B cell (primary cell): ENCODE measurements around the gene PDZD2. TPM values are rescaled to one million over a fixed set of nuclear protein-coding genes. Genes with fewer than 3 reads are reported as not detected.

ENCODE experiments used
- ATAC-seq: fragments of 200-7000 bp; cut with Tn5 transposase; one replicate; pipeline ENCODE4 v1.10.0; 2021; ENCODE audit warnings: low read depth, mild to moderate bottlenecking, moderate number of reproducible peaks, moderate library complexity
- CTCF ChIA-PET: fragments of 350-600 bp; sonication (Branson Sonifier 250); formaldehyde crosslinking; loops from one replicate; lab custom pipeline; 2021; ENCODE audit warnings: antibody characterized with exemption, inconsistent platforms; lab: Charles Lee
- POLR2A ChIA-PET: fragments of 350-600 bp; sonication (Branson Sonifier 250); formaldehyde crosslinking; loops from one replicate; lab custom pipeline; 2021; ENCODE audit warnings: antibody characterized with exemption; lab: Charles Lee
- DNase-seq: peaks from one replicate; pipeline ENCODE4 v3.0.0; 2013
- H2AFZ ChIP-seq: 2 replicates; pipeline ENCODE4 v1.6.1; 2012; ENCODE audit warnings: mild to moderate bottlenecking, low read depth, low read length; ENCODE audit not compliant: insufficient read depth, poor library complexity, severe bottlenecking
- H3K27ac ChIP-seq, 2 donors: 1 replicate in 1 of 2; 2 replicates in 1 of 2; pipeline ENCODE4 v1.5.1; 2012 to 2013; ENCODE audit warnings: low read length in 2 of 2, mild to moderate bottlenecking in 2 of 2, moderate library complexity in 1 of 2
- H3K27me3 ChIP-seq, 4 experiments: fragments of 200-600 bp in 1 of 4; sonication (generic) in 1 of 4; replicated peaks in 1 of 4; 1 replicate in 2 of 4; 2 replicates in 2 of 4; pipeline versions ENCODE4 v1.6.1 to v1.7.0; 2013 to 2016; ENCODE audit warnings: low read length in 3 of 4, mild to moderate bottlenecking in 2 of 4, mixed read lengths in 1 of 4, moderate library complexity in 1 of 4; ENCODE audit not compliant: insufficient read depth in 4 of 4, control insufficient read depth in 3 of 4; ENCODE audit errors: control extremely low read depth in 1 of 4
- H3K36me3 ChIP-seq, 2 experiments: replicated peaks in 1 of 2; 1 replicate in 1 of 2; 2 replicates in 1 of 2; pipeline versions ENCODE4 v1.6.1 to v1.7.1; 2013; ENCODE audit warnings: low read length in 1 of 2; ENCODE audit not compliant: insufficient read depth in 2 of 2, control insufficient read depth in 1 of 2; ENCODE audit errors: control extremely low read depth in 1 of 2, extremely low read depth in 1 of 2
- H3K4me1 ChIP-seq, 2 donors: fragments of 200-600 bp in 1 of 2; sonication (generic) in 1 of 2; 1 replicate in 1 of 2; 2 replicates in 1 of 2; pipeline versions ENCODE4 v1.5.1 to v1.6.1; 2013 to 2017; ENCODE audit warnings: low read length in 2 of 2; ENCODE audit not compliant: control insufficient read depth in 2 of 2, insufficient read depth in 2 of 2
- H3K4me2 ChIP-seq: replicated peaks from 2 replicates; pipeline ENCODE3; 2012; ENCODE audit warnings: mild to moderate bottlenecking, low read depth, low read length; ENCODE audit not compliant: poor library complexity, severe bottlenecking
- H3K4me3 ChIP-seq, 5 experiments: fragments of 200-600 bp in 1 of 5; sonication (generic) in 1 of 5; 1 replicate in 3 of 5; 2 replicates in 2 of 5; pipeline versions ENCODE4 v1.5.1 to v1.7.0; 2011 to 2016; ENCODE audit warnings: low read length in 4 of 5, mild to moderate bottlenecking in 4 of 5, low read depth in 2 of 5, control low read depth in 1 of 5, moderate library complexity in 1 of 5; ENCODE audit not compliant: insufficient read depth in 1 of 5; ENCODE audit errors: control extremely low read depth in 1 of 5, extremely low read depth in 1 of 5
- H3K79me2 ChIP-seq: fragments of 200-600 bp; sonication (generic); one replicate; pipeline ENCODE4 v1.6.0; 2016; ENCODE audit warnings: low read length; ENCODE audit not compliant: control insufficient read depth, insufficient read depth
- H3K9ac ChIP-seq: fragments of 200-600 bp; sonication (generic); 2 replicates; pipeline ENCODE4 v1.6.1; 2017; ENCODE audit warnings: mild to moderate bottlenecking, low read length, moderate library complexity
- H3K9me3 ChIP-seq, 3 donors: one replicate each; pipeline versions ENCODE4 v1.6.1 to v1.7.1; 2013; ENCODE audit warnings: low read length in 2 of 3; ENCODE audit not compliant: control insufficient read depth in 2 of 3, insufficient read depth in 1 of 3; ENCODE audit errors: control extremely low read depth in 1 of 3
- H4K20me1 ChIP-seq: 2 replicates; pipeline ENCODE4 v1.6.0; 2012; ENCODE audit warnings: mild to moderate bottlenecking, low read length; ENCODE audit not compliant: insufficient read depth, control insufficient read depth, poor library complexity, severe bottlenecking
- H3K27ac Mint-ChIP-seq: one replicate; pipeline ENCODE4 v1.8.0; 2021; ENCODE audit warnings: mixed read lengths
- H3K27me3 Mint-ChIP-seq: one replicate; pipeline ENCODE4 v1.8.0; 2021; ENCODE audit warnings: mixed read lengths
- H3K4me1 Mint-ChIP-seq: one replicate; pipeline ENCODE4 v1.8.0; 2021; ENCODE audit warnings: mixed read lengths
- H3K4me3 Mint-ChIP-seq: one replicate; pipeline ENCODE4 v1.8.0; 2021; ENCODE audit warnings: mixed read lengths
- H3K9me3 Mint-ChIP-seq: one replicate; pipeline ENCODE4 v1.8.0; 2022; ENCODE audit warnings: mixed read lengths; ENCODE audit not compliant: insufficient read depth
- EZH2 ChIP-seq: IDR thresholded peaks from 2 replicates; pipeline ENCODE4 v1.6.1; 2012; ENCODE audit warnings: borderline replicate concordance, low read depth, mild to moderate bottlenecking, moderate library complexity, low read length; ENCODE audit not compliant: insufficient read depth, poor library complexity, severe bottlenecking
- WGBS: methylation state at CpG from one replicate; pipeline ENCODE4 v1.1.5; 2013; ENCODE audit warnings: missing lambda C conversion rate; ENCODE audit not compliant: insufficient coverage; 5-methylcytosine and 5-hydroxymethylcytosine counted together
- intact Hi-C: fragments of 100-400 bp; cut with micrococcal nuclease; formaldehyde crosslinking; loops from one replicate; pipeline ENCODE4 v1.10.0; 2022
- polyA plus RNA-seq: library from polyadenylated mRNA; depleted of rRNA; stranded (reverse); fragments of >200 nt; gene quantifications from 2 replicates; pipeline ENCODE4 v1.2.3, GENCODE V29; 2012
- total RNA-seq, 2 donors: library from RNA; stranded (reverse); fragments of 120-200 nt in 1 of 2; gene quantifications; 1 replicate in 1 of 2; 2 replicates in 1 of 2; pipeline versions ENCODE4 v1.2.3 to v1.2.4, GENCODE V29; 2013 to 2022
- TF ChIP-seq, protein P1 (sequence below): fragments of 200-600 bp; IDR thresholded peaks from one replicate; pipeline ENCODE4 v1.8.0; 2022; ENCODE audit warnings: antibody characterized with exemption, mild to moderate bottlenecking

PDZD2 gene
- total and polyA plus RNA-seq, 2 donors (not counting 1 experiment from before 2014, with no cell fraction given) = not detected

DNA sequence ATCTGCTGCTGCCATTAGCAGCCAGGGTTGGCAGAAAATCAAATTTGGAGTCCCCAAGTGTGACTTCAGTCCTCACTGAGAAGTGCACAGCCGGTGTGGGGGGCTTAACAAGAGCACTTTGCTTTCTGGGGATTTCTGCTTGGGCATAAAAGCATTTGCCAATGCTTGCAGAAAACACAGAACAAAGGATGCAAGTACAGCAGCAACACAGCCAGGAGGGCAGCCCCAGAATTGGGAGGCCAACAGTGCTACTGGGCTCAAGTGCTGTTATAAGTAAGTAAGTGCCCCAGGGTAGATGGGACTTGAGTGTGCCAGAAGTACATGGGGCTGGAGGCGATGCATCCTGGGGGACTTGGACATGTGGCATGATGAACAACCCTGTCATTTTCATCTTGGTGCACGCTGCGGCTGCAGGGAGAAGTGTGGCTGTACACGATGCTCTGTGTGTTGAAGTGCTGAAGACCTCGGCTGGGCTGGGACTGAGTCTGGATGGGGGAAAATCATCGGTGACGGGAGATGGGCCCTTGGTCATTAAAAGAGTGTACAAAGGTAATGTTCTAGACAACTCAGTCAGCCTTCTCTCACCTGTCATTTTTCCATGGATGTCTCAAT, 461.9 kb downstream of the PDZD2 start:
- ChIA-PET POLR2A (no interaction called here), CTCF (no interaction called here)
- intact Hi-C loops = no loop called here
- Histone ChIP-seq H3K4me3 (no peak overlapping the region), H3K79me2 (no peaks in the 10 kb centered on the region), H3K4me2 (no peak overlapping the region), H4K20me1 (no peaks in the 10 kb centered on the region), H3K27me3 (no peaks in the 10 kb centered on the region), H3K9me3 (no peaks in the 10 kb centered on the region), H3K36me3 (peaks cover 0 to 23% of the 10 kb centered on the region in 2 experiments), H3K27ac (no peak overlapping the region), H3K9ac (no peak overlapping the region), H3K4me1 (no peaks in the 10 kb centered on the region), H2AFZ (no peak overlapping the region)
- no peak for TF ChIP-seq EZH2
- TF ChIP-seq, protein P1, sequence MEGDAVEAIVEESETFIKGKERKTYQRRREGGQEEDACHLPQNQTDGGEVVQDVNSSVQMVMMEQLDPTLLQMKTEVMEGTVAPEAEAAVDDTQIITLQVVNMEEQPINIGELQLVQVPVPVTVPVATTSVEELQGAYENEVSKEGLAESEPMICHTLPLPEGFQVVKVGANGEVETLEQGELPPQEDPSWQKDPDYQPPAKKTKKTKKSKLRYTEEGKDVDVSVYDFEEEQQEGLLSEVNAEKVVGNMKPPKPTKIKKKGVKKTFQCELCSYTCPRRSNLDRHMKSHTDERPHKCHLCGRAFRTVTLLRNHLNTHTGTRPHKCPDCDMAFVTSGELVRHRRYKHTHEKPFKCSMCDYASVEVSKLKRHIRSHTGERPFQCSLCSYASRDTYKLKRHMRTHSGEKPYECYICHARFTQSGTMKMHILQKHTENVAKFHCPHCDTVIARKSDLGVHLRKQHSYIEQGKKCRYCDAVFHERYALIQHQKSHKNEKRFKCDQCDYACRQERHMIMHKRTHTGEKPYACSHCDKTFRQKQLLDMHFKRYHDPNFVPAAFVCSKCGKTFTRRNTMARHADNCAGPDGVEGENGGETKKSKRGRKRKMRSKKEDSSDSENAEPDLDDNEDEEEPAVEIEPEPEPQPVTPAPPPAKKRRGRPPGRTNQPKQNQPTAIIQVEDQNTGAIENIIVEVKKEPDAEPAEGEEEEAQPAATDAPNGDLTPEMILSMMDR = no peak
- Mint-ChIP-seq H3K4me1 (no peaks in the 10 kb centered on the region), H3K9me3 (no peaks in the 10 kb centered on the region), H3K27ac (no peak overlapping the region), H3K4me3 (no peak overlapping the region), H3K27me3 (no peaks in the 10 kb centered on the region)
- DNase-seq = no peak
- ATAC-seq = no peak
- WGBS = 98% methylated on average over 5 of the region's 8 CpGs

- H3K27me3 Mint-ChIP-seq = no peaks in the 10 kb centered on the region
- Histone ChIP-seq H3K4me1 (no peaks in the 10 kb centered on the region), H3K36me3 (peaks cover 0 to 23% of the 10 kb centered on the region in 2 experiments), H3K79me2 (no peaks in the 10 kb centered on the region), H4K20me1 (no peaks in the 10 kb centered on the region), H3K9ac (no peak overlapping the region), H2AFZ (no peak overlapping the region), H3K27ac (no peak overlapping the region), H3K4me2 (no peak overlapping the region), H3K4me3 (no peak overlapping the region), H3K9me3 (no peaks in the 10 kb centered on the region), H3K27me3 (no peaks in the 10 kb centered on the region)
- no peaks in the 10 kb centered on the region for H3K9me3 Mint-ChIP-seq
- 91% methylated on average over 11 of the region's 12 CpGs for WGBS
- no peak overlapping the region for H3K27ac Mint-ChIP-seq
- CTCF ChIA-PET = no interaction called here
- ATAC-seq = no peak
- DNase-seq = no peak
- H3K4me3 Mint-ChIP-seq = no peak overlapping the region
- intact Hi-C loops = no loop called here
- POLR2A ChIA-PET = no interaction called here
- no peak for TF ChIP-seq EZH2
- TF ChIP-seq, protein P1 = no peak
- H3K4me1 Mint-ChIP-seq = no peaks in the 10 kb centered on the region
These were observed 463.5 kb downstream of the PDZD2 start for GRCh38 chr5:32102254-32102986.
